GM06990 (cell line): ENCODE measurements around the gene KIFC3.

ENCODE experiments used
- DNase-seq: peaks from one replicate; pipeline ENCODE4 v3.0.0-alpha.2; 2011; ENCODE audit not compliant: insufficient read length; ENCODE audit errors: extremely low read depth
- H3K27me3 ChIP-seq: replicated peaks from 2 replicates; pipeline ENCODE4 v1.6.0; 2011; ENCODE audit warnings: low read length; ENCODE audit not compliant: control insufficient read depth, insufficient read depth
- H3K36me3 ChIP-seq: 2 replicates; pipeline ENCODE4 v1.5.1; 2011; ENCODE audit warnings: low read length; ENCODE audit not compliant: control insufficient read depth, insufficient read depth
- H3K4me3 ChIP-seq: replicated peaks from 2 replicates; pipeline ENCODE4 v1.5.1; 2011; ENCODE audit warnings: low read depth, mild to moderate bottlenecking, control low read depth, low read length
- TF ChIP-seq, protein P1 (sequence below): IDR thresholded peaks from 2 replicates; pipeline ENCODE4 v1.5.1; 2011; ENCODE audit warnings: low read length, control low read depth, mild to moderate bottlenecking, inconsistent platforms; ENCODE audit not compliant: insufficient read depth, poor library complexity, severe bottlenecking

The KIFC3 gene

DNA sequence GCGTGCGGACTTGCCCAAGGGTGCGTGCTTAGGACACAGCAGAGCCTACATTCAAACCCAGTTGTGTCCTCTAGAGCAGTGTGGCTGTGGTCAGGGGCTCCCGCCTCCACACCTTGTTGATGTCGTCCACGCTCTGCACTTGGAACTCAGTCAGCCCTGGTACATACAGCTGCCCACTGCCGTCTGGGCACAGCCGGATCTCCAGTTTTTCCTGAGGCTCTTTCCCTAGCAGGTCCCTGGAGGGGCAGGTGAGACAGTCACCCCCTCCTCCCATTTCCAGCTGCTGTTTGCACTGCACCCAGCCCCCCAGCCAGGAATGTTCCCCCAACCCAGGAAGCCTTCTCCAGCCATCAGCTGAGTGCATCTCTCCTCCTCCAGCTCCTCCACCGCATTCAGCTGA is 41.0 kb downstream of the KIFC3 start:
- H3K27me3 ChIP-seq, result no peaks in the 10 kb centered on the region
- no peak overlapping the region for H3K4me3 ChIP-seq
- H3K36me3 ChIP-seq, result no peaks in the 10 kb centered on the region
- DNase-seq, result no peak
- TF ChIP-seq, protein P1, sequence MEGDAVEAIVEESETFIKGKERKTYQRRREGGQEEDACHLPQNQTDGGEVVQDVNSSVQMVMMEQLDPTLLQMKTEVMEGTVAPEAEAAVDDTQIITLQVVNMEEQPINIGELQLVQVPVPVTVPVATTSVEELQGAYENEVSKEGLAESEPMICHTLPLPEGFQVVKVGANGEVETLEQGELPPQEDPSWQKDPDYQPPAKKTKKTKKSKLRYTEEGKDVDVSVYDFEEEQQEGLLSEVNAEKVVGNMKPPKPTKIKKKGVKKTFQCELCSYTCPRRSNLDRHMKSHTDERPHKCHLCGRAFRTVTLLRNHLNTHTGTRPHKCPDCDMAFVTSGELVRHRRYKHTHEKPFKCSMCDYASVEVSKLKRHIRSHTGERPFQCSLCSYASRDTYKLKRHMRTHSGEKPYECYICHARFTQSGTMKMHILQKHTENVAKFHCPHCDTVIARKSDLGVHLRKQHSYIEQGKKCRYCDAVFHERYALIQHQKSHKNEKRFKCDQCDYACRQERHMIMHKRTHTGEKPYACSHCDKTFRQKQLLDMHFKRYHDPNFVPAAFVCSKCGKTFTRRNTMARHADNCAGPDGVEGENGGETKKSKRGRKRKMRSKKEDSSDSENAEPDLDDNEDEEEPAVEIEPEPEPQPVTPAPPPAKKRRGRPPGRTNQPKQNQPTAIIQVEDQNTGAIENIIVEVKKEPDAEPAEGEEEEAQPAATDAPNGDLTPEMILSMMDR, result no peak

DNA sequence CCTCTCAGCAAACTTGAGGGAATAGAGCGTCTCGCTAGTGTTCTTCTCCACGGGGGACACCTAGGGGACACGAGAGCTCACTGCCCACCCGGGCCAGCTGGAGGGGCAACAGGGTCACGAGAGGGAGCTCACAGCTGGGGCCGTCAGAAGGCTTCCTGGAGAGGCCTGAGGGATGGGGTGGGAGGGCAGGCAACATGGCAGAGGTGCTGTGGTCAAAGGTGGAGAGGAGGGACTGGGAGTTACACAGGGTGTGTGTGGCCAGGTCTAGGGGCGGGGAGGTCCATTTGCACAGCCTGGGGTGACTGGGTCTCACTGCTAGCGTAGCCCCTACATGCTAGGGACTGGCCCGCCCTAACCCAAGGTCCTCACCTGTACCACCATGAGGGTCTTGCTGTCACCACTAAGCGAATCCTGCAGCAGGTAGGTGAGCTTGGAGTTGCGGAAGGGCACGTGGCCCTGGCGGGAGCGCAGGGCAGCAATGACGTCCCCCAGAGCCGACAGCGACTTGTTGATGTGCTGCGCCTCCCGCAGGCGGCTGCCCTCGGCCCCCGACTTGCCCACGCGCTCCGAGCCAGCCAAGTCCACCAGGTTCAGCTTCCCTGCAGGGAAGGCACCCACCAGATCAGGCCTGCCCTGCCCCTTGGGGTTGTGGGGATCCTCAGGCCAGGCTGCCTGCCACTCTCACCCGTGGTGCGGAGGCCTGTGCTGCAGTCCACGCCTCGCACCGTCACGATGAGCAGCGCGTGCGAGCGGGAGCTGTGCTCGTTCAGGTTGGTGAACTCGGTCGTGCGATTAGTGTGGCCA is 41.7 kb downstream of the KIFC3 start:
- no peak for DNase-seq
- Histone ChIP-seq H3K27me3 (no peaks in the 10 kb centered on the region), H3K4me3 (no peak overlapping the region), H3K36me3 (peaks cover 1% of the 10 kb centered on the region)
- TF ChIP-seq, protein P1, result no peak

DNA sequence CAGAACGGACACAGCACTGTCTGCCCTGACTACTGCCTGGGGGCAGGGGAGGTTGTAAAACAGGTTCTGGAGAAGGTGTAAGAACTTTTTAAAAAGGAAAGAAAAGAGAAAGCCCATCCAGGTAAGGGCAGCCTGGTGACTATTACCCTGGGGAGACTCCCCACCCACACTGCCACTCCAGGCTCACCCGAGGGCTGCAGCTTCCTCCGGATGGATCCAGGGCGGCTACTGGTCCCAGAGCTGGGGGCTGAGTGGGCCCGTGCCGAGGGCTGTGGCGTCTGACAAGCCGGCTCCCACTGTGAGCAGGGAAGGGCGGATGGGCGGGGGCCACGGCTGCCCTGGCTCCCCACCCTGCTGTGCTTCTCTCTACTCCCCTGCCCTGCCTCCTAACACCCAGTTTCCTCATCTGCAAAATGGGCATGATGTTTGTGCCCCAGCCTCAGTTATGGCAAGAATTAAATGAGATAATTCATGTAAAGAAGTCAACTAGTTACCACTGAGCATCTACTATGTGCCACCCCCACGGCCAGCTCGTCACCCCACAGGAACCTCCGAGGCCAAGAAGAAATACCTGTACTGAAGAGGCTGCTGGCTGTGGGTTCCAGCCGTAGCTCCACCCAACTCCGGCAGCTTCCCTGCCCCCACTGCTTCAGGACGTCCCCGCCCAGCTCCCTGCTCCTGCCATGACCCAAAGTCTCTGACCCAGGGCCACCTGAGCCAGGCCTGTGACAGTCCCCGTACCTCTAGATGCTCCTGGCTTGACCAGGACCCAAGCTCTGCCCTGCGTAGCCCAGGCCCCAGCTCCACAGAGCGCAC is 42.5 kb downstream of the KIFC3 start:
- no peak for DNase-seq
- no peak overlapping the region for H3K4me3 ChIP-seq
- H3K27me3 ChIP-seq, result no peaks in the 10 kb centered on the region
- TF ChIP-seq, protein P1, result no peak
- H3K36me3 ChIP-seq, result peaks cover 4% of the 10 kb centered on the region

DNA sequence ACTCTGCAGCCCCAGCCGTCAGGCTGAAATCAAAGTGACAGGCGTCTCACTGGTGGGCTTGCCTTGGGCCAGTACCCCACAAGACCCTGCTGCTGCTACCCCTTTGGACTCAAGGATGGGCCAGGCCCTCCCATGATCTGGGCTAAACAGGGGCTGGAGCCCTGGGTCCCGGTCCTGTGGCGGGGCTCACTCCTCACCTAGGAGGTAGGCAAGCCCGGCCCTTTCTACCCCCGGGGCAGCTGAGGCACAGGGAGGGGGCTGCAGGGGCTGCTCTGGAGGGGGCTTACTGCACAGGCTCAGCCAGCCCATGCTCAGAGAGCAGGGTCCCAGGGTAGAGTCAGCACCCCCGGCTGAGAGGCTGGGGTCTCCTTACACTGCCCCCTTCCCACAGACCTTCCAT is 43.2 kb downstream of the KIFC3 start:
- peaks cover 4% of the 10 kb centered on the region for H3K36me3 ChIP-seq
- TF ChIP-seq, protein P1, result no peak

DNA sequence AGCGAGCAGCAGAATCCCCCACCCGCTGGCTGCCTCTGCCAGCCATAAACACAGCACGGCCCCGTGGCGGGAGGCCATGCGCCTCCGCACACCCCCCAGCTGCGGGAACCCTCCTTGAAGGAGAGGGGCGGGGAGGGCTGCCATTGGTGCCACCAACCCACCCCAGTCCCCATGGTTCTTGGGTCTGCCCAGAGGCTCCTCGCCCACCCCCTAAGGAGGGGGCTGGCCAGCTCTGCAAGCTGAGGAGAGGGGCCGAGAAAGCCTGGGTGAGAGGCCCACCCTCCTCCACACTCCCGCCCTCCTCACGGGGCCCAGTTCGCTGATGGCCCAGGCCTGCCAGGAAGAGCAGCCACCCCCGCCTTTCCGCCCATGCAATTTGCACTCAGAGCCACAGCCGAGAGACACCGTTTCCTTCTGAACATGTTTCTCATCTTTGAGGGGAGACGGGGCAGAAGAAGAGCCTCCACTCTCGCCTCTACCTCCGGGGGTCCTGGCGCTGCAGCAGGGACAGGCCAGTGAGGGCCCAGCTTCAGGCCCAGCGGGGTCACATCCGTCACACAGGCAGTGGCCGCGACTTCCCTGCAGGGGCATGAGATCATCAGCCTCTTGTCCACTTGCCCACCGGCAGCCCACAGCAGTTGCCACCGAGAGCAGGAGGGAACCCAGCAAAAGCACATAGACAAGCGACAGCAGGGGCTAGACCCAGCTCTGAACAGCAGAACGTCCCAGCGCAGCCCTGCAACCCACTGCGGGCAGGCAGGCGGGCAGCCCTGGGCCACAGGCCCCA is 43.8 kb downstream of the KIFC3 start:
- no peak for DNase-seq

More for the DNA sequence above, 43.2 kb downstream of the KIFC3 start:
- DNase-seq, result no peak
- H3K4me3 ChIP-seq, result no peak overlapping the region
- no peaks in the 10 kb centered on the region for H3K27me3 ChIP-seq

More for the DNA sequence above, 43.8 kb downstream of the KIFC3 start:
- Histone ChIP-seq H3K4me3 (no peak overlapping the region), H3K27me3 (no peaks in the 10 kb centered on the region), H3K36me3 (peaks cover 5% of the 10 kb centered on the region)
- TF ChIP-seq, protein P1, result no peak
